Prostate gland (tissue), 2 donors: ENCODE data around the gene EMC9.

ENCODE experiments used
- CTCF ChIP-seq, 4 experiments: fragments of 200-600 bp in 2 of 4; fragments of 450-650 bp in 2 of 4; sonication (generic) in 2 of 4; IDR thresholded peaks; 1 replicate in 3 of 4; 2 replicates in 1 of 4; pipeline ENCODE4 v1.5.1; 2016 to 2019; ENCODE audit warnings: antibody characterized with exemption in 4 of 4, mild to moderate bottlenecking in 2 of 4, moderate library complexity in 2 of 4
- POLR2A ChIP-seq: fragments of 450-650 bp; IDR thresholded peaks from one replicate; pipeline ENCODE4 v1.6.1; 2016; ENCODE audit warnings: antibody characterized with exemption, mild to moderate bottlenecking

- TF ChIP-seq POLR2A (no peak), CTCF (IDR thresholded peaks at IDR 0.05) (no peak)
These were observed 34.6 kb downstream of the EMC9 start for GRCh38 chr14:24106672-24107271.
